ENCODE data around the gene HTR2B.
"Not testable (repeated sequence)": the region's sequence is repeated elsewhere in the genome, so short reads cannot be mapped to it uniquely, and the experiment has no call there.

Gene HTR2B

DNA sequence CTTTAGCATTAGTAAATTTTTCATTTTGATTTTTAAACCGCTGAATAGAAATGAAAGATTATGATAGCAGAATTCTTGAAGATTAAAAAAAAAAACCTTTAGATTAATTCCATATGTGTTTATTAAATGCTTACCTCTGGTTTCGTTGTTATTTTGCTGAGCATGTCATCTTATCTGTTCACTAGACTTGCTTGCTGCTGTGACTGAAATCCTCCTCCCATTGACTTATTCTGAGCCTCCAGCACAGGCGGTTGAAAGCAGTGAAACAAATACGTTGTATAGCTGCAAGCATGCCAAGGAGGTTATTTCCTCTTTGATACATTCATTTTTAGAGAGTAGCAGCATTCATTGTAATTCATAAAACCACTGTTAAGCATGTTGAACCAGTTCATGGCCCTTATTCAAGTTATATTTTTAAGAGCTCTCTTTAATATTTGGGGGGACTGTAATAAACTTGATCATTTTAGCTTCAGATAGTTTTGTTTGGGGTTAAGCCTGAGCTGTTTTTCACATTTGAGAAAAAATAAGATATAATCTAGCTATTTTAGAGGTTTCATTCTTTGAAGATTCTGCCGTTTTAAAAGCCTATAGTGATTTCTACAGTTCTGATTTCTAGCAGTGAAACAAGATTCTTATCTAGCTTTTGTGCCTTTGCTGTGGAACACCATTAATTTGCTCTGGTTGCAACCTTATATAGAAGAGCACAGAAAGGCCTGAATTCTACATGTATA, at the start of gene HTR2B:
TSS of gene HTR2B (minus strand) at position 205 of the 731 bp plus-strand sequence. CDS start 1,278 bp downstream, outside the sequence.
- no peak for DNase-seq (ENCODE audit: low spot score)

DNA sequence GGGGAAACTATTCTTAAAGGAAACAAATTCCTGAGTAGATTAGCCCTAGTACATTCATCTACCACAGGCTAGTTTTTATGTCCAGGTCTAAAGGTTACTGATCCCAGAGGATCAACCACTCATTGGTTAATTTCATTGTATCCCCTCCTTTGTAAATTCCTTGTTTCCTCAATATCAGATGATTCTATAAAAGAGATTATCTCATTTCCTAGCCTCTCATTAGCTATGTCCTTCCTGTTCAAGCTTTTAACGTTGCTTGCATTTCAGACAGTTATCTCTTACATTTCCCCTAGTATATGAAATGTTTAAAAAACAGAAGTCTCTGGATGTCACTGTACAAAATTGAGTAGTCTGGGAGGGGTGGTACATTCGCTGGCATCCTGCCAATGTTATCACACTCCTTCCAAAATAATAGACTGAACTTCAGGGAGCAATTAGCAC, 49.4 kb upstream of the HTR2B start:
- DNase-seq (ENCODE audit: low spot score) = no peak

DNA sequence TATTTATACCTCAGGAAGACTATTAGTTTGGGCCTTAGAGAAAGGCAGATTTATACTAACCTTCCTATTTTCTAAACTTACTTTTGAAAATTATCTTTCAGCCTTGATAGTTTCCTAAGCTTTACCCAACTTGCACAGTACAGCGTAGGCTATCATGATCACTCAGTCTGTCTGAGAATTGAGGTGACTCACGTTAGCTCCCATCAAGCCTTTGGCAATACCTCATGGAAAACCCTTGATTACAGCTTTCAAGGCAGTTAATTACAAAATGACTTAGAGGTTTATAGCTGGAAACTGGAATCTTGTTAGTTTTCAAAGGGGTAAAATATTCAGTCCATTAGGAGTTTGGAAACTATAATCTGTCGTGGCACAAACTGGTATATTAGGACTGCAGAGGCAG, 47.2 kb upstream of the HTR2B start:
- no peak for DNase-seq (ENCODE audit: low spot score)

- no peak for DNase-seq (ENCODE audit: low spot score)
Measured at GRCh38 chr2:231170055-231170454, 45.2 kb upstream of the HTR2B start.

- DNase-seq (ENCODE audit: low spot score) = no peak
Measured at GRCh38 chr2:231169488-231169887, 44.6 kb upstream of the HTR2B start.

GRCh38 chr2:231168460-231169139, 43.8 kb upstream of the HTR2B start:
- DNase-seq (ENCODE audit: low spot score) = no peak

DNA sequence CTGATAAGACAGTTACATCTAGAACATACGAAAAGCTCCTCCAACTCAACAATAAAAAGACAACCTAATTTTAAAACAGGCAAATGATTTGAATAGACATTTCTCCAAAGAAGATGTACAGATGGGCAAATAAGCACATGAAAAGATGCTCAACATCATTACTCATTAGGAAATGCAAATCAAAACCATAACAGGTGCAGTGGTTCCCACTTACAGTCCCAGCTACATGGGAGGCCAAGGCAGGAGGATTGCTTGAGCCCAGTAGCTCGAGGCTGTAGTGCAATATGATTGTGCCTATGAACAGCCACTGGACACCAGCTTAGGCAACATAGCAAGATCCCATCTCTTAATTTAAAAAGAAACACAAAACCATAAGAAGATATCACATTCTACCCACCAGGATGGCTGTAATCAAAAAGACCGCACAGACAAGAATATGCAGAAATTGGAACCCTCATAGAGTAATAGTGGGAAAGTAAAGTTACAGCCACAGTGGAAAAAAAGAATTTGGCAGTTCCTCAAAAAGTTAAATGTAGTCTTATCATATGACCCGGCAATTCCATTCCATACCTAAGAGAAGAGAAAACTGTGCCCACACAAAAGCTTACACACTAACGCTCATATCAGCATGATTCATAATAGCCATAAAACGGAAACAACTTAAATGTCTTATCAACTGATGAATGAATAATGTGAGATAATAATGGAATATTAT, 43.1 kb upstream of the HTR2B start:
- DNase-seq (ENCODE audit: low spot score) = no peak

DNA sequence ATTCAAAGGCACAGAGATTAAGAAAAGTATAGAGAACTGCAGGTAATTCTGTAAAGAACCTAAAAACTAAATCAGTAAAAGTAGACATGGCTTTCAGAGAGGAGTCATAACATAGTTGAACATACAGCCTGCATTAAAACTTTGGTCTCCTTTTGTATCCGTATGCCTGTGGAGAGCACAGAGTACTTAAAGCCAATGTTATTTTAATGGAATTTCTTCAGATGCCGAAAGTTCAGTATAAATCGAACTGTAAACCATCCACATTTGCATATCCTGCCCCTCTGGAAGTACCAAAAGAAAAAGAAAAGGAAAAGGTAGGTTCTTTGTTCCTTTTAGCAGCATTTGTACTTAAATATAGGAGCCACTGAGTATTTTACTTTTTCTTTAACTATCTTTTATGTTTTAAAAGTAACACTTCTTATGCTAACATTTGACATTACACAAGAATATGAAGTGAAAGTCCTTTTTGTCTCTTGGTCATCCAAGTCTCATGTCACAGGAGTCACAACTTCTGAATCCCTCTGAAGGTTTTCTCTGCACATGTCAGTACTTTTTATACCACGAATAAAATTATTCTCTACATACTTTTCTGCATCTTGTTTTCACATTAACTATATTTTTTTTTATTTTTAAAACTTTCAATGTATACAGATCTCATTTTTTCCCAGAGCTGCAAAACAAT, 38.7 kb upstream of the HTR2B start:
- DNase-seq (ENCODE audit: low spot score) = no peak

DNA sequence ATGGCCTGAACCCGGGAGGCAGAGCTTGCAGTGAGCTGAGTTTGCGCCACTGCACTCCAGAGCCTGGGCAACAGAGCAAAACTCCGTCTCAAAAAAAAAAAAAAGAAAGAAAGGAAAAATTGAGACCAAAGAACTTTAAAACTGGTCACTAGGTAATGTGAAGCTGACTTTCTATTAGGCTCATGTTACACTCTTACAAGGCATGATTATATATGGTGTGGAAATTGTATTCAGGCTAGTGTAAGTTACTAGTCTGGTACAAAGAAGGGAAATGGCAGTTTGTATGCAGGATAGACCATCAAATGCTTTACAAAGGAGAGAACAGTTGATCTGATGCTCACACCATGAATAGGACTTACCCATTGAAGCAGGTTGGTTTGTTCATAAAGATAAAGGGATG, 38.2 kb upstream of the HTR2B start:
- no peak for DNase-seq (ENCODE audit: low spot score)

GRCh38 chr2:231161877-231162329, 37.1 kb upstream of the HTR2B start:
- peak; percentile 50 for DNase-seq (ENCODE audit: low spot score)

DNA sequence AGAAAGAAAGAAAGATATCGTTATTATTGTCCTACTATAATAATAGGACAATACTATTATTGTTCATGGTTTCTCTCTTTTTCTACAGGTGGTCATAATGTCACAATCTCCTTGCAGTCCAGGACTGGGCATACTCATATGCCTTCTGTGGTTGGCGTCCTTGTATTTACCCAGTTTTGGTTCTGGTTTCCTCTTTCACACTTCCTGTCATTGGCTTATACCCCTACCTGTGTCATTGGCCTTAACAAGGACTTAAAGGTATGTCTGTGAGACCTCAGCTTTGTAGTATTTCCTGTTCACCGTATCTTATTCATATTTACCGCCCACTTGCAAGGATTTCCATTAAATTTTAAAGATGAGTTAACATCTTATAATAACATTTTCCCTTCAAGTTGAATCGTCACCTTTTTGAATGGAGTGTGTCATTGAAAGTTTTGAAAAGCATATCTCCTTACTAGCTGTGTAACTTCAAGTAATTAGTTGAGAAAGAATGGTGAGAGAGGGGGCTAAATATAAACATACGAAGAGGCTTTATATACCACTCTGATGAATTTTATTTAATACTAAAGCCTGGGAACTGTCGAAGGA, 36.5 kb upstream of the HTR2B start:
- no peak for DNase-seq (ENCODE audit: low spot score)

DNA sequence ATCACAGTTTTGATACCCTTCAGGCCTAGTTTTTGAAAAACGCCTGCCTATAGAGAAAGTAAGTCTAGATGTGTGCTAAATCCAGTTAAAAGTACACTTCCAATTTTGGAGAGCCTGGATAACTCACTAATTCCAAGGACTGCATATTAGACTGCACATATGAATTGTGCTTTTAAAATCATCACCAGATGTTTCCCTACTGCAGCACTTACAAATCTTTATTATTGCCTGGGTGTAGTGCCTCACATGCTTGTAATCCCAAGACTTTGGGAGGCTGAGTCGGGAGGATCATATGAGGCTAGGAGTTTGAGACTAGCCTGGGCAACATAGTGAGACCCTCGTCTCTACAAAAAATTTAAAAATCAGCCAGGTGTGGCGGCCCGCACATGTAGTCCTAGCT, 35.9 kb upstream of the HTR2B start:
- DNase-seq (ENCODE audit: low spot score) = no peak

DNA sequence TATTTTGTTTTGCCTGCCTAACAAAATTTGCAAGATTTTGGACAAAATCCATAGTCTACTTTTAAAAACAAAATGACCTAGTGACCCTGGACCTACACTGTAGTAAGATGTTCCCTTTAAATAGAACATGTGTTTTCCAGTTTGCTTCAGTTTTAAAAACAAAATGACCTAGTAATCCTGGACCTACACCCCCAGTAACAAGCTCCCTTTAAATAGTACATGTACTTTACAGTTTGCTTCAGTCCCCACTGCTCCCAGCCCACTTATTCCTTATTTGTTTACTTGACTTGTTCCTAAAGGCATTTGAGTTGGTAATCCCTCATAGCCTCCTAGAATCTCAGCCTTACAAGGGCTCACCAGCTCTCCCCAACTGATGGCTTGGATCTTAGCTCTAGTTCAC, 34.5 kb upstream of the HTR2B start:
- no peak for DNase-seq (ENCODE audit: low spot score)

DNA sequence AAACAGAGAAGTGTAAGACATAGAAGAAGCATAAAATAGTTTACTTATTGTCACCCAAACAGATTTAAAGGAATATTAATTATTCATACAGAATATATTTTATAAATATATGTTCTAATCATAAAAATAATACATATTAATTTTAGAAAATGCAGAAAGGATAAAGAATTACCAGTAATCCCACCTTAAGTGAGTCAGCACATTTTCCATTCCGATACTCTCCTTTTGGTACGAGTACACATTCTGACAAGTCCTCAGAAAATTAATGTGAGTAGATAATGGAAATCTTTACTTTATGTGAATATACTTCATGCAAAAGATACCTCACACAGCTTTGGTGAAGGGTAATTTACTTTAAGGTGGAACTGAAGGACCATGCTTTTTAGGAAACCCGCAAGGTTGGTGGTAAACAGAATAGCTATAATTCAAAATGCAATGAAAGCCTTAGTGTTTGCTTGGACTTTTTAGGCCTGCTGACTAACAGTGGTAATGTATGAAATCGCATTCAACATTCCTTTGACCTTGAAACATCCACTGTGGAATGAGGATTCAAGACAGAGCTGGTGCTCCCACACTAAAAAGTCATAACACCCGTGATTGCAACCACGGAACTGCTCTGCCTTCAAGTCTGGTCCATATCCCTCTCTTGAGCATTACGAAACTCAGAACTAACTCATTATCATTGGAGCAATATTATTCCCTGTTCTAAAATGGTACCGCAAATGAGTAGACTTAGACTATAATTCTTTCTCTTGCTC, 28.1 kb upstream of the HTR2B start:
- no peak for DNase-seq (ENCODE audit: low spot score)

- DNase-seq (ENCODE audit: low spot score) = no peak
Measured at GRCh38 chr2:231146665-231147064, 21.8 kb upstream of the HTR2B start.

GRCh38 chr2:231144896-231145295, 20.1 kb upstream of the HTR2B start:
- no peak for DNase-seq (ENCODE audit: low spot score)

DNA sequence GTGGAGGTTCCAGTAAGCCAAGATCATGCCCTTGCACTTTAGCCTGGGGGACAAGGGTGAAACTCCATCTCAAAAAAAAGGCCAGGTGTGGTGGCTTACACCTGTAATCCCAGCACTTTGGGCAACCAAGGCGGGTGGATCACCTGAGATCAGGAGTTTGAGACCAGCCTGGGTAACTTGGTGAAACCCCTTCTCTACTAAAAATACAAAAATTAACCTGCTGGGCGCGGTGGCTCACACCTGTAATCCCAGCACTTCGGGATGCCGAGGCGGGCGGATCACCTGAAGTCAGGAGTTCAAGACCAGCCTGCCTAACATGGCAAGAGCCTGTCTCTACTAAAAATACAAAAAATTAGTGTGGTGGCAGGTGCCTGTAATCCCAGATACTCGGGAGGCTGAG, 16.0 kb upstream of the HTR2B start:
- DNase-seq (ENCODE audit: low spot score) = not testable (repeated sequence)

DNA sequence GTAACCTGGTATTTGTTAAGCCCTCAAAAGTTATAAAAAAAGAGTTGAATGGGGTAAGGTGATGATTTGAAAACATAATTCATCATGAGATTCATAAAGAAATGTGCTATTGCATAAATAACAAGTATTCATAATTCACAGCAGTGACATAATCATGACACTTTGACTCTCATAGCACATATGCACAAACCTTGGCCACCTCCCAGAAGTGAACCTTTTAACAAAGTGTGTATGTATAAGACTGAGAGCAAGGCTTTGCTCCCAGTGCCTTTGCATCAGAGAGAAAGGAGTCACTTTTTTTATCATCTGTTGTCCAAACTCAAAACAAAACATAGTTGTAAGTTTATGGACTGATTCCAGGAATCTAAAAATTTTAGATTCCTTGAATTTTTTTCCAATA, 15.0 kb upstream of the HTR2B start:
- DNase-seq (ENCODE audit: low spot score) = no peak

GRCh38 chr2:231138699-231139098, 13.9 kb upstream of the HTR2B start:
- no peak for DNase-seq (ENCODE audit: low spot score)

GRCh38 chr2:231134910-231135655, 10.2 kb upstream of the HTR2B start:
- no peak for DNase-seq (ENCODE audit: low spot score)

Measured in hepatic stellate cell (primary cell).